GM19463 (cell line): ENCODE measurements around the gene GFOD1.

Experiments
- ATAC-seq: cut with Tn5 transposase; IDR thresholded peaks from one replicate; pipeline ENCODE4 v1.9.1; 2021; ENCODE audit warnings: mild to moderate bottlenecking, moderate library complexity; ENCODE audit not compliant: unreplicated experiment

GFOD1 gene, protein sequence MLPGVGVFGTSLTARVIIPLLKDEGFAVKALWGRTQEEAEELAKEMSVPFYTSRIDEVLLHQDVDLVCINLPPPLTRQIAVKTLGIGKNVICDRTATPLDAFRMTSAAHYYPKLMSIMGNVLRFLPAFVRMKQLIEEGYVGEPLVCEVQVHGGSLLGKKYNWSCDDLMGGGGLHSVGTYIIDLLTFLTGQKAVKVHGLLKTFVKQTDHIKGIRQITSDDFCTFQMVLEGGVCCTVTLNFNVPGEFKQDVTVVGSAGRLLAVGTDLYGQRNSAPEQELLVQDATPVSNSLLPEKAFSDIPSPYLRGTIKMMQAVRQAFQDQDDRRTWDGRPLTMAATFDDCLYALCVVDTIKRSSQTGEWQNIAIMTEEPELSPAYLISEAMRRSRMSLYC

DNA sequence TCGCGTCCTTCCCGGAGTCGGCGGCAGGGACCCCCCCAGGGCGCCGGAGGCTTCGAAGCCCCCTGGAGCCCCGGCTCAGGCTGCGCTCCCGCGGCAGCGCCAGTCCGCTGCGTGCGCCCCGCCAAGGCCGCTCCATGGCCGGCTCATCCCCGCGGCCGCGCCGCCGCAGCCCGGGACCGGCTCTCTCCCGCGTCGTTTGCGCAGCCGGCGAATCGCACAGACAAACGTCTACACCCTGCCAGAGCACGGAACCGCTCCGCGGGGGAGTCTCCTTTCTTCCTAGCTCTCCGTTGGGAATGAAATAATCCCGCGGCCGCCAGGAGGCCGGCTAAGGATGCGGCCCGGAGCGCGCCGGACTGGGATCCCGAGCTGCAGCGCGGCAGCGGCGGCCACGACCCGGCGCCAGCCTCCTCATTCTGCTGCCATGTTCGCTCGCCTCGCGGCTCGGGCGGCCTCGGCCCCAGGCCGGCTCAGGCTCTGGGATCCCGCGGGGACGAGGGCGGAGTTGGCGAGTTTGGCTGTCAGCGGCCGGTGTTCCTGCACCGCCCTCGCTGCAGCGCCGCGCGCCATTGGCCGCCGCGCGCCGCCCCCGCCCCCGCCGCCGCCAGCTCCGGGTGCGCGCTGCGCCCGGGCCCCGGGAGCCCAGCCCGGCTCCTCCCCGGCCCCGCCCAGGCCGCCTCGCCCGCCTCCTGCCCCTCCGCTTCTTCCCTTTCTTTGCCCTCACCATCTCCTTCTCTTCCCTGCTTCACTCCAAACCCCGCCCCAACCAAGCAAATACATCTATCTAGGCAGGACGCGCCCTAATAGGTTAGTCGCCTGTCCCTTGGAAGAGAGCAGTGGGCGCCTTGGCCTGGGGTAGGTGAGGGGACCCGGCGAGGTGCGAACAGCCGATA is at the start of gene GFOD1:
TSS of gene GFOD1 (minus strand) at position 479 of the 893 bp plus-strand sequence. CDS start 710 bp downstream, outside the sequence.
- ATAC-seq, result peak; percentile 81

DNA sequence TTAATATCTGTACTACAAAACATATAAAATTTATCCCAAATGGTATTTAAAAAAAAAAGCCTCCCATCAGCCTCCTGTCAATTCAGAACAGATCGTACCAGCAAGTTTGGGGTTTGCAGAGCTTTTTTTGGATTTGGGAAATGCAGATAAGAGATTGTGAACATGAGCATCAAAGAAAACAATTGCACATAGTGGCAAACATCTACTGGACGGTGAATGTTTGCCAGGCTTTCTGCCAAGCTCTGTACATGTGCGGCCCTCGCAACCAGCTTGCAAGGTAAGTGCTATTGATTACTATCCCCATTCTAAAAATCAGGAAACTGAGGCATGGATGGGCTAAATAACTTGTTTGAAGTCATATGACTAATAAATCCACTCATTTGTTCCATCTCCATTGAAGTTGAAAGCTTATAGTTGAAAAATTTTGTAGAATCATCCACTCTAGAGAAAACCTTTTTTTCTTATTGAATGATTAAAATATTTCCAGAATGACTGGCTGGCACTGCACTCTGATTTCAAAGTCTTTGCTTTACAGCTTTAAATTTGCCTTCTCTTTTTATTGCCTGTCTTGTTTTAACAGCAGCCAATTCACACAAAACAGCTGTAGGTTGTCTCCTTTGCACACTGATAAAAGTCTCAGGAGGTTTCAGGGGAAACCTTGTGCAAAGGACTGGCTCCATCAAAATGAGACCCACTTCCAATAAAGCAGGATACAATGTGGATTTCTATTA is 49.6 kb upstream of the GFOD1 start:
- no peak for ATAC-seq

DNA sequence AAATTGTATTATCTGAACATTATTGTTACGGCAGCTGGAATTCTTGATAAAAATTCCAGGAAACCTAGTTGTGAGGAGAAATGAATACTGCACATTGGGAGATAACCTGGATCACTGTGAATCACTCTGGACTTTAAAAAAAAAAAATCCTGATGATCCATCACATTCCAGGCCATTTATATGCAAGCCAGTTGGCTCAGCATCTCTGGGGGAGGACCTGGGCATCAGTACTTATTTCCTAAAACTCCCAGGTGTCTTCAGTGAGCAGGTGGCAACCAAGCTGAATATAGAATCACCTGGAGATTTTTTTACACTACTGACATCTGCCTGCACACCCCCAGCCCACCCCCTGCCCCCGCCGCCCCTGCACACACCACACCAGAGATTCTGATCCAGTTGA is 47.9 kb upstream of the GFOD1 start:
- no peak for ATAC-seq

- ATAC-seq, result no peak
These were observed 47.1 kb upstream of the GFOD1 start for GRCh38 chr6:13534536-13534935.

DNA sequence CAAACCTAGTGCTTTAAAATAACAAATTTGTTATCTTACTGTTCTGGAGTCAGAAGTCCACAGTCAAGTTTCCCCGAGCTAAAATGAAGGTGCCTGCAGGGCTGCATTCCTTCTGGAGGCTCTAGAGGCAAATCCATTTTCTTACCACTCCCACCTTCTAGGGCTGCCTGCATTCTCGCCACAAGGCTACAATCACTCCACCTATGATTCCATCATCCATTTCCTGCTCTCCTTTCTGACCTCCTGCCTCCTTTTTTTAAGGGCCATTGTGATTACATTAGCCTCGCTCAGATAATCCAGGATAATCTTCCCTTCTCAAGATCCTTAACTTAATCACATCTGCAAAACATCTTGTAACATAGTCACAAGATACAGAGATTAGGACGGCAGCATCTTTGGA is 44.6 kb upstream of the GFOD1 start:
- ATAC-seq, result no peak

GRCh38 chr6:13528777-13529343 is 41.5 kb upstream of the GFOD1 start:
- ATAC-seq, result no peak

DNA sequence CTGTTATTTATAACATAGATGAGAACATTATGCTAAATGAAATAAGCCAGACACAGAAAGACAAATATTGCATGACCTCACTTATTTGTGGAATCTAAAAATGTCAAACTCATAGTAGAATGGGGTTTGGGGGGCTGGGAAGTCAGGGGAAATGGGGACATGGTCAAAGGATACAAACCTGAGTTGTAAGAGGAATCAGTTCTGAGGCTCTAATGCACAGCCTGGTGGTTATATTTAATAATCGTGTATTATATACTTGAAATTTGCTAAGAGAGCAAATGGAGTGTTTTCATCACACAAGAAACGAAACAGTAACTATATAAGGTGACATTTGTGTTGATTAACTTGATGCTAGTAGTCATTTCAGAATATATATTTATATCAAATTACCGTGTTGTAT is 40.8 kb upstream of the GFOD1 start:
- ATAC-seq, result no peak

GRCh38 chr6:13527671-13528056 is 40.3 kb upstream of the GFOD1 start:
- ATAC-seq, result no peak

GRCh38 chr6:13526727-13527670 is 39.6 kb upstream of the GFOD1 start:
- peak; percentile 88 for ATAC-seq

- ATAC-seq, result no peak
These were observed 38.9 kb upstream of the GFOD1 start for GRCh38 chr6:13526357-13526726.

DNA sequence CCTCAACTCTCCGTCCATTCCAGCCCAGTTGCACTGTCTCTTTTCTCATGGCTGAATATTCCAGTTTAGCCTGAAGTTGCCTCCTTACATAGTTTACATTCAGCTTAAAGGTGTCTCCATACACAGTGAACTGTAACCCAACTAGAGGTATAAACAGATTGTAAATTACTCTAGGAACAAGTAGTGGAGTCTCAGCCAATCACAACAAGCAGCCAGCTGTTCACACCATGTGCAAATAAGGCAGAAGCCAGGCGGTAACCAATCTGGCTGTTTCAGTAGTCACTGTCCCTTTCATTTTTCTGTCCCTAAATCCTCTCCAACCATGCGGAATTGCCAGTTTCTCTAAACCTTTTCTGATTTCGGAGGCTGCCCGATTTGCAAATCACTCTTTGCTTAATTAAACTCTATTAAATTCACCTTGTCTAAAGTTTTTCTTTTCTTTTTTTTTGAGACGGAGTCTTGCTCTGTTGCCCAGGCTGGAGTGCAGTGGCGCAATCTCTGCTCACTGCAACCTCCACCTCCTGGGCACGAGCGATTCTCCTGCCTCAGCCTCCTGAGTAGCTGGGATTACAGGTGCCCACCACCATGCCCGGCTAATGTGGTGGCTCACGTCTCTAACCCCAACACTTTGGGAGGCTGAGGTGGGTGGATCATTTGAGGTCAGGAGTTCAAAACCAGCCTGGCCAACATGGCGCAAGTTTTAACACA is 37.6 kb upstream of the GFOD1 start:
- ATAC-seq, result no peak

DNA sequence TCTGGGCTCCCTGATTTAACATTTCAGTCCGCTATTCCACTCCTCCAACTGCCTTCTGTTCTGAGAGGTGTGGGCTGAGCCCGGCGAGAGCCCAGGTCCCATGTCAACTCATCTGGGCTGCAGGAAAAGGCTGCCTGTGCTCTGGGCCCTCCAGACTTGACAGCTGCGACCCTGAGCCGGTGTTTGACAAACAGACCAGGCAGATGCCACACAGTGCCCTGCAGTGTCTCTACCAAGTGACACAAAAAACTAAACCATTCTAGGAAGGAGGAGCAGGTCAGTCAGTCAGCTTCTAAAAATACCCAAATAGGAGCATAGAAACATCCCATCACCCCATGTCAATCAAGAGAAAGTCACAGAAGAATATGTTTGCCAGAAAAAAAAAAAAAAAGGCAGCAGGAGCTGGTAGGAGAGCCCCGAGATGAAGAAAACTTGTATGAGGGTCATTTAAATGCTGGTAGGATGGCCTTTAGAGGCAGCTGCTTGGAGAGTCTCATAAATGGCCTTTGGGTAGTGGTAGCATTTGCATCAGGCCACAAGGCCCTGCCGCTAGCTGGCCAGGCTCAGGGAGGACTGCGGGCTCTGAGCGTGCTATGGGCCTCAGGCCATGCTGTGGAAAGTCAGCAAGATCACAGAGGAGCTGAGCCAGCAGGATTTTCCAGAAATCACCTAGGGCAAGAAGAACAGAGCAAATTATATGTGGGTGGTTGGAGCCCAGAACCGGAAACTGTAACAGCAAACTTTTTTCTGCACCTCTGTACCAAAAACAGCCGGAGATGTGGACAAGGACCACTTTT is 36.6 kb upstream of the GFOD1 start:
- ATAC-seq, result no peak

GRCh38 chr6:13522656-13523055 is 35.3 kb upstream of the GFOD1 start:
- ATAC-seq, result no peak

DNA sequence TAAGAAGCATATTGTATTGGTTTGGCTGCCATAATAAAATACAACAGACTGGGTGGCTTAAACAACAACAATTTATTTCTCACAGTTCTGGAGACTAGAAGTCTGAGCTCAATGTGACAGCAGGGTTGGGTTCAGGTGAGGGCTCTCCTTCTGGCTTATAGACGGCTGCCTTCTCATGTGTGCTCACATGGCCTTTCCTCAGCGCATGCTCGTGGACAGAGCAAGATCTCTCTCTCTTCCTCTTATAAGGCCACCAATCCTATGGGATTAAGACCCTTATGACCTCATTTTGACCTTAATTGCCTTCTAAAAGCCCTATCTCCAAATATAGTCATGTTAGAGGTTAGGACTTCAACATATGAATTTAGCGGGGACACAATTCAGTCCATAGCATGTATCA is 32.4 kb upstream of the GFOD1 start:
- ATAC-seq, result no peak

GRCh38 chr6:13517116-13517515 is 29.7 kb upstream of the GFOD1 start:
- no peak for ATAC-seq

DNA sequence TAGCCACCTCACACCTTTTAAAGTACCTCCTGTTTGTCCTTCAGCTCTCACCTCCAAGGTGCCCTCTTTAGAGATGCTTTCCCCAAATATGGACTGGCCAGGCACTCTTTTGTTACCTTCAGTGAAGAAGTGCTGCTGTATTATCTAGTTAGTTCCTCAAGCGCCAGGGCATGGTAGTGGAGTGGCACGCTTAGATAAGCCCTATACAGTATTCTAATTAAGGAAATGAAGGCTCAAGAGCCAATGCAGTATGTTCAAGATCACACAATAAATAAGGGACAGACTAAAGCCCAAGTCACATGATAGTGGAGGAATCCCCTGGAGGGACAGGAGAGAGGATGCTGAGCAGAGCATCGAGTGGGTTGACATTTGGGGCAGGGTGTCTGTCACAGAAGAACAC is 28.5 kb upstream of the GFOD1 start:
- ATAC-seq, result no peak

- no peak for ATAC-seq
These were observed 26.5 kb upstream of the GFOD1 start for GRCh38 chr6:13513626-13514502.

GRCh38 chr6:13512900-13513299 is 25.5 kb upstream of the GFOD1 start:
- ATAC-seq, result no peak
